ENCODE measurements around the gene POLE4.

The POLE4 gene

GRCh38 chr2:74958274-74959105 is at the start of gene POLE4:
POLE4 (plus strand) TSS chr2:74958643; CDS start chr2:74958680, 37 bp downstream.
- DNase-seq (ENCODE audit: low spot score), result peak; percentile 92

- DNase-seq (ENCODE audit: low spot score), result no peak
Measured at GRCh38 chr2:74908748-74909444, 49.5 kb upstream of the POLE4 start.

- DNase-seq (ENCODE audit: low spot score), result no peak
Measured at GRCh38 chr2:74910245-74910644, 48.2 kb upstream of the POLE4 start.

DNA sequence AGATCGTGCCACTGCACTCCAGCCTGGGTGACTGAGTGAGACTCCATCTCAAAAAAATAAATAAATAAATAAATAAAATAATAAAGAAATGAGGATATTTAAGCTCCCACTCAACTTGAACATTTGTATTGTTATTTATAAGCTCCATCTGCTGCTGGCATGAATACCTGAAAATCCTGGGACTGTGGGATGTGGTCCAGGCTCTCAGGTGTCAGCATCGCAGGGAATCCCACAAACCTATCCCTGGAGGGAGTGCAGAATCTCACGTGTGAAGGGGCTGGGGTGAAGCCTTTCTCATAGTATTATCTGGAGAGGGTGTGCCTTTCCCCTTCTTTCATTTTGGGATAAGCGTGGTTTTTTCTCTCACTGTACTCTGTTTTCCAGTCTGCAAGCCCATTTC is 47.4 kb upstream of the POLE4 start:
- DNase-seq (ENCODE audit: low spot score), result no peak

- DNase-seq (ENCODE audit: low spot score), result no peak
Measured at GRCh38 chr2:74915743-74916142, 42.7 kb upstream of the POLE4 start.

- no peak for DNase-seq (ENCODE audit: low spot score)
Measured at GRCh38 chr2:74916394-74916793, 42.0 kb upstream of the POLE4 start.

- peak; percentile 14 for DNase-seq (ENCODE audit: low spot score)
Measured at GRCh38 chr2:74917702-74918619, 40.5 kb upstream of the POLE4 start.

DNA sequence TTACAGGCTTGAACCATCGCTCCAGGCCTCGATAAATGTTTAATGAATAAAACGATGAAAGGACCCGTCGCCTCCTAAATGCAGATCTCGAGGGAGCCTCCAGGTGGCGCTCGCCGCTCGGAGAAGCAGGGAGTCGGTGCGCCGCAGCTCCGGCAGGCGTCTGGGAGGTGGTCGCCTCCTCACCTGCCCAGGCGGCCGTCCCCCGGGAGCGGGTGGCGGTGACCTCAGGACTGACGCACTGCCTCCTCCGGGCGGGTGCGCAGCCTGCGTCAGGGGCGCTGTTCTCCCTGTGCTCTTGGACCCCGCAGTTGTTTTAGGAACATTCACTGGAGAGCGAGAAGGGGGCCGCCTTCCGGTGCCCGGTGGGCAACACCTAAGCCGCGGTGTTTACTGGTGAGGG is 38.6 kb upstream of the POLE4 start:
- DNase-seq (ENCODE audit: low spot score), result peak; percentile 66

DNA sequence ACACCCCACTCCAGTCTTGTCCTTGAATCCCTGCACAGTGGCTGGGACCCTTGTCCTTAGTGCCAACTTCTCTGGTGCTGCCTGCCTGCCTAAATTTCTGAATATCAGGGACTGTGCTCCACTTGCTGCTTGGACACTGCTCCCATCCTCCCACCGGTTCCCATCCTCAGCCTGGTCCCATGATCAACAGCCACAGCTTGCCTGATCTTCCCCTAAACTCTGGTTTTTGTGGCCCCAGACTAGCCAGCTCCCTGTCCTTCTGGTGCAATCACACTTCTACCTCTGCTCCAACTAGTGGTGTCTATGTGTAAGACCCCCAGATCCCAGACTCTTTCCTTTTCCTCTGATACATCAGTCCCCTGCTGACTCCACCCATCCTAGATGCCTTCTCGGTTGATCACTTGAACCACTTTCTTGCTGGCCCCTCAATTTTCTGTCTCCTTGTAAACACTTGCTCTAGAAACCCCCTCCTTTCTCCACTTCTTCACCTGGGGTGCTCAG is 37.2 kb upstream of the POLE4 start:
- peak; percentile 17 for DNase-seq (ENCODE audit: low spot score)

DNA sequence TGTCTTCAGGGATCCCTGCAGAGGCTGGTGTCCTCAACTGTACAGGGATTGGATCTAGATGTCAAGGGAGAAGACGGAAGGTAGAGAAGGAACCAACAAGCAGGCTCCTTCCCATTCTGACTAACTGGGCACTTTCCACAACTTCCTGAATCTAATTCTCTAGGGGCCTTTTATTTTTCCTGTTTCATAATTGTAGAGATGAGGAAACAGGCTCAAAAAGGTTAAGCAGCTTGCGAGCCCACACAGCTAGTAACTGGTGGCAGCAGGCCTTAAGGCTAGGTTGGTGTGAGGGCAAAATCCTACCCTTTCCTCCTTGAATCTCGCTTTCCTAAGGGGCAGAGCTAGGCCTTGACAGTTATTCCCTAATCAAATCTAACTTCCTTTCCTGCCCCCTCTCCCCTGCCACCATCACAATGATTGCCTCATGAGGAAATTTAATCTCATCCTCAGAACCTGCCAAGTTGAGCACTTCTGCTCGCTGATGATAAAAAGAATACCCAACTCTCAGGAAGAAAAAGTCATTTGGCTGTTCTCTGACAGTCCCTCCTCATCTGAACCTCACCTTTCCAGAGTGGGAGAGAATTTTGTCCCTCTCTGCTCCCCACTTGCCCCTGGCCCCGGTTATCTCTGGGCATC is 35.7 kb upstream of the POLE4 start:
- no peak for DNase-seq (ENCODE audit: low spot score)

GRCh38 chr2:74924463-74925265 is 33.8 kb upstream of the POLE4 start:
- DNase-seq (ENCODE audit: low spot score), result no peak

DNA sequence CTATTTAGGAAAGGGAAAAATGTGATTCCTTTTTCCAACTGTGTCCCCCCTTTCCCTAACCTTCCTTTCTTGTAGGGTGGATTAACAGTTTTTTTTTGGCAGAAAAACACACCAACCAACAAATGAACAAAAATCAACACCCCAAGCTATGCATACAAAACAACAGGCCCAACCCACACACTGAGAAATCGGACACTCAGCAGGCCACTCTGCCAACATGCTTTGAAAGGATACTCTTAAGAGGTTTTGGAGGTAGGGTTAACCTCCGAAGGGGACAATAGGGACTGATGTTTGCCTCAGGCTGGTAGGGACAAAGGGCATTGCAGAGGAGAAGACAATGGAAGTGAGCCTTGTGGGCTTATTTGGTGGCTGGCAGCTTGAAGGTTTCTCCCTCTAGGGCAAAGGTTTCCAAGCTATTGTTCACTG is 33.1 kb upstream of the POLE4 start:
- DNase-seq (ENCODE audit: low spot score), result no peak

GRCh38 chr2:74927621-74928020 is 30.8 kb upstream of the POLE4 start:
- no peak for DNase-seq (ENCODE audit: low spot score)

GRCh38 chr2:74930811-74931486 is 27.5 kb upstream of the POLE4 start:
- DNase-seq (ENCODE audit: low spot score), result no peak

- DNase-seq (ENCODE audit: low spot score), result no peak
Measured at GRCh38 chr2:74931940-74932339, 26.5 kb upstream of the POLE4 start.

DNA sequence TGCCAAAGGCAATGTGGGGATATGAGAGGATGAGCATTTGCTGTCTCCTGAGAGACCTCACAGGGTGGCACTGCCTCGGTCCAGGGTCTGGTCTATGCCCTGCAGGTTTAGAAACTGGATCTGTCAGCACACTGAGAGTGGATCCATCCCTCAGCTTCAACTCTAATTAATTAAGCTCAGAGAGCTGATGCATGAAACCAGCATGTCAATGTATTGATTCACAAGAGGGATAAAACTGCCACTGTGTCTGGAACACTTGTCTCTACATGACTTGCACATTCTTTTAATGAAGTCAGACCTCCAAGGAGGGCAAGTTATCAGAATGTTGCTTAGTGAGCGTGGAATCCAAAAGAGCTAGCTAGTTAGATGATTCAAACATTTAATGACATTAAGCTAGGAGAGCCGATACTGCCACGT is 22.5 kb upstream of the POLE4 start:
- no peak for DNase-seq (ENCODE audit: low spot score)

- DNase-seq (ENCODE audit: low spot score), result no peak
Measured at GRCh38 chr2:74937221-74937880, 21.1 kb upstream of the POLE4 start.

GRCh38 chr2:74938264-74938663 is 20.2 kb upstream of the POLE4 start:
- DNase-seq (ENCODE audit: low spot score), result no peak

- DNase-seq (ENCODE audit: low spot score), result no peak
Measured at GRCh38 chr2:74939919-74940812, 18.3 kb upstream of the POLE4 start.
